ENCODE measurements around the gene SLC5A8.

- TF ChIP-seq, protein P1, sequence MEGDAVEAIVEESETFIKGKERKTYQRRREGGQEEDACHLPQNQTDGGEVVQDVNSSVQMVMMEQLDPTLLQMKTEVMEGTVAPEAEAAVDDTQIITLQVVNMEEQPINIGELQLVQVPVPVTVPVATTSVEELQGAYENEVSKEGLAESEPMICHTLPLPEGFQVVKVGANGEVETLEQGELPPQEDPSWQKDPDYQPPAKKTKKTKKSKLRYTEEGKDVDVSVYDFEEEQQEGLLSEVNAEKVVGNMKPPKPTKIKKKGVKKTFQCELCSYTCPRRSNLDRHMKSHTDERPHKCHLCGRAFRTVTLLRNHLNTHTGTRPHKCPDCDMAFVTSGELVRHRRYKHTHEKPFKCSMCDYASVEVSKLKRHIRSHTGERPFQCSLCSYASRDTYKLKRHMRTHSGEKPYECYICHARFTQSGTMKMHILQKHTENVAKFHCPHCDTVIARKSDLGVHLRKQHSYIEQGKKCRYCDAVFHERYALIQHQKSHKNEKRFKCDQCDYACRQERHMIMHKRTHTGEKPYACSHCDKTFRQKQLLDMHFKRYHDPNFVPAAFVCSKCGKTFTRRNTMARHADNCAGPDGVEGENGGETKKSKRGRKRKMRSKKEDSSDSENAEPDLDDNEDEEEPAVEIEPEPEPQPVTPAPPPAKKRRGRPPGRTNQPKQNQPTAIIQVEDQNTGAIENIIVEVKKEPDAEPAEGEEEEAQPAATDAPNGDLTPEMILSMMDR (IDR thresholded peaks at IDR 0.05; ENCODE audit: low read depth, low read length, poor library complexity, severe bottlenecking), result no peak
- TF ChIP-seq EZH2phosphoT487 (IDR thresholded peaks at IDR 0.05; ENCODE audit: borderline replicate concordance, low read length), result no peak
Measured at GRCh38 chr12:101166866-101167265, 43.2 kb downstream of the SLC5A8 start.

Data from DOHH2 (cell line).